HepG2 (cell line): ENCODE results near the gene HTATIP2. TPM values are rescaled to one million over a fixed set of nuclear protein-coding genes. Genes with fewer than 3 reads are reported as not detected.

Source experiments
- ATF7 ChIP-seq, 2 experiments: fragments of 450-650 bp in 1 of 2; sonication (generic) in 1 of 2; formaldehyde crosslinking in 1 of 2; IDR thresholded peaks; 2 replicates each; pipeline versions ENCODE4 v1.4.0 to v1.6.1; 2016 to 2020; ENCODE audit warnings: antibody characterized with exemption in 1 of 2, mild to moderate bottlenecking in 1 of 2, missing genetic modification reagents in 1 of 2
- GTF2F1 ChIP-seq: fragments of 150-350 bp; IDR thresholded peaks from 2 replicates; pipeline ENCODE4 v1.6.1; 2014; ENCODE audit warnings: low read length
- HNF4A ChIP-seq: sonication (generic); formaldehyde crosslinking; IDR thresholded peaks from 2 replicates; pipeline ENCODE4 v1.4.0; 2020; ENCODE audit warnings: missing genetic modification reagents
- MBNL3 ChIP-seq: fragments of 250-450 bp; sonication (Bioruptor Pico); conservative IDR thresholded peaks from 2 replicates; pipeline ENCODE4 v1.8.0; 2022; ENCODE audit warnings: mild to moderate bottlenecking, inconsistent platforms
- MED1 ChIP-seq: sonication (generic); formaldehyde crosslinking; IDR thresholded peaks from 2 replicates; pipeline ENCODE4 v1.4.0; 2020; ENCODE audit warnings: missing genetic modification reagents
- MTA1 ChIP-seq: sonication (generic); formaldehyde crosslinking; IDR thresholded peaks from 2 replicates; pipeline ENCODE4 v1.4.0; 2020; ENCODE audit warnings: missing genetic modification reagents, mild to moderate bottlenecking, borderline replicate concordance
- NR3C1 ChIP-seq: sonication (generic); formaldehyde crosslinking; IDR thresholded peaks from 2 replicates; pipeline ENCODE4 v1.4.0; 2020; ENCODE audit warnings: missing genetic modification reagents
- PHF20 ChIP-seq: sonication (generic); formaldehyde crosslinking; IDR thresholded peaks from 2 replicates; pipeline ENCODE4 v1.5.0; 2020; ENCODE audit warnings: mild to moderate bottlenecking, missing genetic modification reagents
- TAF15 ChIP-seq: fragments of 200-400 bp; formaldehyde crosslinking; IDR thresholded peaks from one replicate; pipeline ENCODE4 v1.6.1; 2018; ENCODE audit warnings: mild to moderate bottlenecking, low read depth, low read length; ENCODE audit not compliant: poor library complexity, severe bottlenecking
- ZBTB8A ChIP-seq: sonication (generic); formaldehyde crosslinking; IDR thresholded peaks from 2 replicates; pipeline ENCODE4 v1.4.0; 2020; ENCODE audit warnings: mild to moderate bottlenecking, low read depth, missing genetic modification reagents, borderline replicate concordance
- ZNF468 ChIP-seq: sonication (generic); formaldehyde crosslinking; IDR thresholded peaks from 2 replicates; pipeline ENCODE4 v1.8.0; 2022; ENCODE audit warnings: mild to moderate bottlenecking, moderate library complexity, missing genetic modification reagents
- ZNF777 ChIP-seq: sonication (generic); formaldehyde crosslinking; IDR thresholded peaks from 2 replicates; pipeline ENCODE4 v1.4.0; 2020; ENCODE audit warnings: missing genetic modification reagents
- ZNF878 ChIP-seq: sonication (generic); formaldehyde crosslinking; IDR thresholded peaks from 2 replicates; pipeline ENCODE4 v1.8.1; 2023; ENCODE audit warnings: mild to moderate bottlenecking, missing genetic modification reagents, moderate library complexity
- polyA plus RNA-seq, 8 experiments: library from polyadenylated mRNA; depleted of rRNA in 3 of 8; stranded (reverse) in 7 of 8; unstranded in 1 of 8; fragments of >200 nt; fragmentation: Illumina TruSeq in 4 of 8; extraction: Trizol in 4 of 8; gene quantifications; 2 replicates each; pipeline versions ENCODE4 v1.2.1 to v1.2.3, GENCODE V29; 2011 to 2016; ENCODE audit warnings: low read depth in 4 of 8, missing spikeins in 1 of 8, mixed read lengths in 1 of 8; ENCODE audit not compliant: insufficient read depth in 1 of 8
- total RNA-seq, 5 experiments: library from RNA; depleted of rRNA; stranded (reverse); fragments of >200 nt; fragmentation: Illumina TruSeq; extraction: Trizol; gene quantifications; 2 replicates each; pipeline ENCODE4 v1.2.3, GENCODE V29; 2016; ENCODE audit warnings: low read depth in 1 of 5
- TF ChIP-seq, protein P1 (sequence below): sonication (generic); formaldehyde crosslinking; conservative IDR thresholded peaks from 2 replicates; pipeline ENCODE4 v1.4.0; 2020; ENCODE audit warnings: missing genetic modification reagents
- TF ChIP-seq, protein P2 (sequence below): sonication (generic); formaldehyde crosslinking; IDR thresholded peaks from 2 replicates; pipeline ENCODE4 v1.8.1; 2022; ENCODE audit warnings: mild to moderate bottlenecking, missing genetic modification reagents
- TF ChIP-seq, protein P3 (sequence below): IDR thresholded peaks from 2 replicates; pipeline ENCODE4 v1.6.1; 2012; ENCODE audit warnings: inconsistent platforms
- TF ChIP-seq, protein P4 (sequence below): sonication (generic); formaldehyde crosslinking; IDR thresholded peaks from 2 replicates; pipeline ENCODE4 v1.5.0; 2020; ENCODE audit warnings: missing genetic modification reagents
- TF ChIP-seq, protein P5 (sequence below): sonication (generic); formaldehyde crosslinking; conservative IDR thresholded peaks from 2 replicates; pipeline ENCODE4 v1.5.0; 2020; ENCODE audit warnings: missing genetic modification reagents

The HTATIP2 gene
- total and polyA plus RNA-seq, 2 of the 13 experiments (the other 11 are each of a cell fraction or from before 2014, with no cell fraction given): not detected

DNA sequence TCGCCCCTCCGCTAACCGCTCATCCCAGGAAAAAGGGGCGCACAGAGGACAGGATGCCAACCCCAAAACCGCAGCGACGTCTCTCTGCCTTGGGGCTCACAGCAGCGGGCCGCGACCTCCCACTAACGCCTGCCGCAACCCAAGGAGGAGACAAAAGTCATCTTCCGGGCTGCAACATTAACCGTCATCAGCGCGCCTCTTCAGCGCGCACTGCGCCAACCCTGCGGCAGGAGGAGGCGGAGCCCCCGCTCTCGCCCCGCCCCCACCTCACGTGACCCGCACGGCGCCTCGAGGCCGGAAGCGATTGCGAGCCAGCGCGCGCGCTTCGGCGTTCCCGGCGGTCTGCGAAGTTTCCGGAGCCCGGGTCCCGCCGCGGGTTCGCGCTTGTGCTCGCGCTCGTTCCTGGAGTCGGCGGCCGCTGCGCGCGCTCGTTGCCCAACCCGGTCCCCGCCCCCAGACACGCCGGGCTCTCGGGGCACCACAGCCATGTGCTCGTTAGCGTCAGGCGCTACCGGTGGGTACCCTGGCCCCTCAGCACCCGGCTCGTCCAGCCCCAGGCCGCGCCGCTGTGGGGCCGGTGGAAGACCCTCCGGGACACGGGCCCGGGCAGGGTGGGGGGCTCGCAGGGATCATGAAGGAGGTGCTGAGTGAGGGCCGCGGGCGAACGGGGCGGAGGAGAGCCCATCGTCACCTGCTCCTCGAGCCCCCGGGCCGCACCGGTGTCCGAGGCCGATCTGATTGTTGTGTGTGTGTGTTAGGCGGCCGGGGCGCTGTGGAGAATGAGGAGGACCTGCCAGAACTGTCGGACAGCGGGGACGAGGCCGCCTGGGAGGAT, 24.0 kb downstream of the HTATIP2 start, which contains the start of gene PRMT3 (continued):
- peak; percentile 53; the same call in 1 of the 2 replicates for TF ChIP-seq MTA1 (CRISPR knock-in tag)
- TF ChIP-seq, protein P1, sequence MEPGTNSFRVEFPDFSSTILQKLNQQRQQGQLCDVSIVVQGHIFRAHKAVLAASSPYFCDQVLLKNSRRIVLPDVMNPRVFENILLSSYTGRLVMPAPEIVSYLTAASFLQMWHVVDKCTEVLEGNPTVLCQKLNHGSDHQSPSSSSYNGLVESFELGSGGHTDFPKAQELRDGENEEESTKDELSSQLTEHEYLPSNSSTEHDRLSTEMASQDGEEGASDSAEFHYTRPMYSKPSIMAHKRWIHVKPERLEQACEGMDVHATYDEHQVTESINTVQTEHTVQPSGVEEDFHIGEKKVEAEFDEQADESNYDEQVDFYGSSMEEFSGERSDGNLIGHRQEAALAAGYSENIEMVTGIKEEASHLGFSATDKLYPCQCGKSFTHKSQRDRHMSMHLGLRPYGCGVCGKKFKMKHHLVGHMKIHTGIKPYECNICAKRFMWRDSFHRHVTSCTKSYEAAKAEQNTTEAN (CRISPR knock-in tag): peak; percentile 88; the same call in 1 of the 2 replicates
- TF ChIP-seq HNF4A (CRISPR knock-in tag): no peak
- TF ChIP-seq, protein P2, sequence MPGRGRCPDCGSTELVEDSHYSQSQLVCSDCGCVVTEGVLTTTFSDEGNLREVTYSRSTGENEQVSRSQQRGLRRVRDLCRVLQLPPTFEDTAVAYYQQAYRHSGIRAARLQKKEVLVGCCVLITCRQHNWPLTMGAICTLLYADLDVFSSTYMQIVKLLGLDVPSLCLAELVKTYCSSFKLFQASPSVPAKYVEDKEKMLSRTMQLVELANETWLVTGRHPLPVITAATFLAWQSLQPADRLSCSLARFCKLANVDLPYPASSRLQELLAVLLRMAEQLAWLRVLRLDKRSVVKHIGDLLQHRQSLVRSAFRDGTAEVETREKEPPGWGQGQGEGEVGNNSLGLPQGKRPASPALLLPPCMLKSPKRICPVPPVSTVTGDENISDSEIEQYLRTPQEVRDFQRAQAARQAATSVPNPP (CRISPR knock-in tag): no peak
- TF ChIP-seq, protein P3, sequence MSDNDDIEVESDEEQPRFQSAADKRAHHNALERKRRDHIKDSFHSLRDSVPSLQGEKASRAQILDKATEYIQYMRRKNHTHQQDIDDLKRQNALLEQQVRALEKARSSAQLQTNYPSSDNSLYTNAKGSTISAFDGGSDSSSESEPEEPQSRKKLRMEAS: peak; percentile 98
- peak; percentile 92 for TF ChIP-seq PHF20 (CRISPR knock-in tag)
- no peak for TF ChIP-seq ATF7 (IDR thresholded peaks at IDR 0.05)
- TF ChIP-seq ATF7 (CRISPR knock-in tag; IDR thresholded peaks at IDR 0.05): peak; percentile 76
- no peak for TF ChIP-seq ZNF878 (CRISPR knock-in tag)
- TF ChIP-seq, protein P4, sequence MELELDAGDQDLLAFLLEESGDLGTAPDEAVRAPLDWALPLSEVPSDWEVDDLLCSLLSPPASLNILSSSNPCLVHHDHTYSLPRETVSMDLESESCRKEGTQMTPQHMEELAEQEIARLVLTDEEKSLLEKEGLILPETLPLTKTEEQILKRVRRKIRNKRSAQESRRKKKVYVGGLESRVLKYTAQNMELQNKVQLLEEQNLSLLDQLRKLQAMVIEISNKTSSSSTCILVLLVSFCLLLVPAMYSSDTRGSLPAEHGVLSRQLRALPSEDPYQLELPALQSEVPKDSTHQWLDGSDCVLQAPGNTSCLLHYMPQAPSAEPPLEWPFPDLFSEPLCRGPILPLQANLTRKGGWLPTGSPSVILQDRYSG (CRISPR knock-in tag): no peak; the same call in 1 of the 2 replicates
- peak; percentile 71 for TF ChIP-seq ZNF777 (CRISPR knock-in tag)
- TF ChIP-seq ZNF468 (CRISPR knock-in tag): no peak
- TF ChIP-seq GTF2F1: no peak
- TF ChIP-seq, protein P5, sequence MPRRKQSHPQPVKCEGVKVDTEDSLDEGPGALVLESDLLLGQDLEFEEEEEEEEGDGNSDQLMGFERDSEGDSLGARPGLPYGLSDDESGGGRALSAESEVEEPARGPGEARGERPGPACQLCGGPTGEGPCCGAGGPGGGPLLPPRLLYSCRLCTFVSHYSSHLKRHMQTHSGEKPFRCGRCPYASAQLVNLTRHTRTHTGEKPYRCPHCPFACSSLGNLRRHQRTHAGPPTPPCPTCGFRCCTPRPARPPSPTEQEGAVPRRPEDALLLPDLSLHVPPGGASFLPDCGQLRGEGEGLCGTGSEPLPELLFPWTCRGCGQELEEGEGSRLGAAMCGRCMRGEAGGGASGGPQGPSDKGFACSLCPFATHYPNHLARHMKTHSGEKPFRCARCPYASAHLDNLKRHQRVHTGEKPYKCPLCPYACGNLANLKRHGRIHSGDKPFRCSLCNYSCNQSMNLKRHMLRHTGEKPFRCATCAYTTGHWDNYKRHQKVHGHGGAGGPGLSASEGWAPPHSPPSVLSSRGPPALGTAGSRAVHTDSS (CRISPR knock-in tag): no peak
- TF ChIP-seq ZBTB8A (CRISPR knock-in tag): peak; percentile 91; the same call in 1 of the 2 replicates
- TF ChIP-seq MED1 (CRISPR knock-in tag): peak; percentile 82
- no peak for TF ChIP-seq NR3C1 (CRISPR knock-in tag)
- peak; percentile 81 for TF ChIP-seq TAF15
- no peak for TF ChIP-seq MBNL3
- TF ChIP-seq, all 625 proteins: peak for 344
